ENCODE data around the gene TIMP1.
"Not testable (repeated sequence)": the region's sequence is repeated elsewhere in the genome, so short reads cannot be mapped to it uniquely, and the experiment has no call there.

Gene TIMP1

DNA sequence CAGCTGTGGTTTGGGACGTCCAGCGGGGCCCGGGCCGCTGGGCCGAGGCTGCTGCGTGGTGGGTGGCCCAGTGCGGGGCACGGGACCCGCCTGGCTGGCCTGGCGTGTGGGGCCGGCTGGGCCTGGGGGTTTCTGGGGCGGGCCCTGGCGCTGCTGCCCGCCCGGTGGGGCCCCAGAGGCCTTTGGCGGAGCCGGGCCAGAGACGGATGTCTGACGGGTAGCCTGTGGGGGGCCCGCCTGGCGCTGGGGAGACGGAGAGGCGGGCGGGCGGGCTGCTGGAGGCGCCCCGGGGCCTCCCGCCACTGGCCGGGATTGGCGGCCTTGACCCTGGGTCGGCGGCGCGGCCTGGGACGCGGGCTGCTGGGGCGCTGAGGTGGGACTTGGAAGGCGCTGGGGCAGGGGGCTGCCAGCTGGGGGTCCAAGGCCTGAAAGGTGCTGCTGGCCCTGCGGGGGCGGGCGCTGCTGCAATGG is 8.1 kb upstream of the TIMP1 start:
- DNase-seq = no peak

DNA sequence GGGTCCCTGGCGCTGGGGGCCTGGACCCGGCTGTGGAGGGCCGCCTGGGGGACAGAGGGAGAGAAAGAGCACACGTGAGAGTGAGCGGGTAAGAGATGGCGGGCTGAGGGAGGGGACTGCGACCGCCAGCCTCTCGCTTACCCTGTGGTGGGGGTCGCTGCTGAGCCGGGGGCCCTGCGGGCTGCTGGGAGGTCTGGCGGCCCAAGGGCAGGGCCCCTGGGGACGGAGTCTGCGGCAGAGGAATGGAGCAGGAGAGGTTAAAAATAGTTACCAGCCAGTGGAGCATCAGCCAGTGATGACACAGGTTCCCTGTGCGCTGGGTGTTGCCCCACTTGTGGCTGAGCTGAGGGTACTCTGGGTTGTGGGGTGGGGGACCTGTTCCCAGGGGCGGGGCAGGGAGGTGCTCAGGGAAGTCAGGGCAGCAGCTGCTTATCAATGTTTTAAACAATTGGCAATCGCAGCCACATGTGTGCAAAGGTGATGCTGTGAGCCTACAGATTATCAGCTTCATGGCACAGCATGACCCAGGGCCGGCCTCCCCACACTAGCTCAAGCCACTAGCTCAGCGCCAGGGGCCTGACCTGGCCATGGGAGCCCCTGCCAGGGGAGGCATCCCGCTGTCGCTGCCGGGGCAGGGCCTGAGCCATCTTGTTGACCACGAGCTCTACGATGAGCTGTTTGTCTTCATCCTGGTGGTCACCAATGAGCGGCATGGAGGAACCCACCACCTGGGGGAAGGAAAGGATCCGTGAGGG is 7.5 kb upstream of the TIMP1 start:
- DNase-seq = no peak

- DNase-seq = no peak
These were observed 6.0 kb upstream of the TIMP1 start for GRCh38 chrX:47576021-47576898.

DNA sequence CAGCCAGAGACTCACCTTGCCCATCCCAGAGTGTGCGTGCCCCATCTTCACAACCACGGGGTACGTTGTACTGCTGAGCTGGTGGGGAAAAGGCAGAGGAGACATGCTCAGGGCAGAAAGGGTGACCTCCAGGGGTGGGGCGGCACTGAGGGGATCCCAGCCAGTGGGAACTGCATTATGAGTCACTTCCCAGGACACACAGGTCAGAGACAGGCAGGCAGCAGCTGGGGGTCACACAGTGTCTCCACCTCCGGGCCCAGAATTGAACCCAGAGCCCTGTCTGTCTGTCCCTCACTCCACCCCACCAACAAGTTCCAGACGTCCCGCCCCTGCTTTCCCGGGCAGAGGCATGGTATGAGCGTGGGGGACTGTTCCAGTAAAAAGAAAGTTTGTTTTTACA is 4.8 kb upstream of the TIMP1 start:
- no peak for DNase-seq

DNA sequence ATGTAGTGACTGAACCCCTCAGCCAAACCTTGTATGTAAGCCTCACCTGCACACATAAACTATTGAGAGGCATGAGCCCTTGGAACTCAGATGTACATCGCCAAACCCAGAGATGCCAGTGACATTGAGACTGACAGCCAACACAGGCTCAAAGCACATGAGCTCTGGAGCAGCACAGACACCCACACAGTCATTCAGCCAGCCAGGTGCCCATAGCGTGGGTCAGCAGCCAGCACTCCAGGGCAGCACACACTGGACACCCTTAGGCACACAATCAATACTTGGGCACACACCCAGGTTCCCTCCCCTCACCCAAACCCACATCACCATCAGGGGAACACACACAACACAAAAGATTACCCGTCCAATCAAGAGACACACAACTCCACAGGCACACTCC is 4.3 kb upstream of the TIMP1 start:
- no peak for DNase-seq

DNA sequence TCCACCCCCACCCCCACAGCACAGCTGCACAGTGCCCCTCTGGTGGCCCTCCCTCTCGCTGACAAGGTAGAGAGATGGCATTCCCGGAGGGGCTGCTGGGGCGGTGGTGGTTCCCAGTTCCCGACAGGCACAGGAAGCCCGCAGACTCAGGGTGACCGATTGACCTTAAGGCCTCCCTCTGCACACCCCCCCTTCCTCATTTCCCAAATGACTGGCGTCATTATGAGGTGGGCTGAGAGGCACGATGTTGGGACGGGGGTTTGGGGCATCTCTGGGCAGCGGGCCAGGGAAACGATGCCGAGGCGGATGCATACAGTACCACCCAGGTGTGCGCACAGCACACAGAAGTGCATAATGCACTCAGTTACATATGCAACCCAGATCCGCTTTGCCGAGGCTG is 3.5 kb upstream of the TIMP1 start:
- no peak for DNase-seq

GRCh38 chrX:47579537-47579936 is 2.7 kb upstream of the TIMP1 start:
- no peak for DNase-seq

DNA sequence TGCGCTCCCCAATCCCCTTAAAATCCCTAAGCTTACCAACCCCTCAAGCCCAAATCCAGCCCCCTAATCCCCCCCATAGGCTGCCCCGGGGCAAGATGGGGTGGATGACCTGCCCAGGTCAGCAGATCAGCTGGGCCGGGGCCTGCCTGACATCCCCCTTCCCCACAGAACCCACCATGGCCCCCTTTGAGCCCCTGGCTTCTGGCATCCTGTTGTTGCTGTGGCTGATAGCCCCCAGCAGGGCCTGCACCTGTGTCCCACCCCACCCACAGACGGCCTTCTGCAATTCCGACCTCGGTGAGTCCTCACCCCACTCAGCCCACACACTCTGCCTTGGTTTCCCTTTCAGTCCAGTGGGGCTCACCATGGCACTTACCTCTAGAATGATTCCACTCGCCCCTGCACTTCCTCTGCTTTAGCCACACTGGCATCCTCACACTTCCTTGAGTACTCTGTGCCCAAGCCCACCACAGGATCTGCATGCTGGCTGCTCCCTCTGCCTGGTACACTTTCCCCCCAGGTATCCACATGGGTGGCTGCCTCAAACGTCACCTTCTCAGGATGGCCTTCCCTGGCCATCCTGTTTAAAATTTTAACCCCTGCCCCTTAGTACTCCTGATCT is 1.1 kb downstream of the TIMP1 start:
- DNase-seq = no peak

GRCh38 chrX:47584714-47585113 is 2.5 kb downstream of the TIMP1 start:
- DNase-seq = no peak

GRCh38 chrX:47585273-47585672 is 3.0 kb downstream of the TIMP1 start:
- DNase-seq = no peak

- no peak for DNase-seq
These were observed 4.0 kb downstream of the TIMP1 start for GRCh38 chrX:47586043-47586787.

DNA sequence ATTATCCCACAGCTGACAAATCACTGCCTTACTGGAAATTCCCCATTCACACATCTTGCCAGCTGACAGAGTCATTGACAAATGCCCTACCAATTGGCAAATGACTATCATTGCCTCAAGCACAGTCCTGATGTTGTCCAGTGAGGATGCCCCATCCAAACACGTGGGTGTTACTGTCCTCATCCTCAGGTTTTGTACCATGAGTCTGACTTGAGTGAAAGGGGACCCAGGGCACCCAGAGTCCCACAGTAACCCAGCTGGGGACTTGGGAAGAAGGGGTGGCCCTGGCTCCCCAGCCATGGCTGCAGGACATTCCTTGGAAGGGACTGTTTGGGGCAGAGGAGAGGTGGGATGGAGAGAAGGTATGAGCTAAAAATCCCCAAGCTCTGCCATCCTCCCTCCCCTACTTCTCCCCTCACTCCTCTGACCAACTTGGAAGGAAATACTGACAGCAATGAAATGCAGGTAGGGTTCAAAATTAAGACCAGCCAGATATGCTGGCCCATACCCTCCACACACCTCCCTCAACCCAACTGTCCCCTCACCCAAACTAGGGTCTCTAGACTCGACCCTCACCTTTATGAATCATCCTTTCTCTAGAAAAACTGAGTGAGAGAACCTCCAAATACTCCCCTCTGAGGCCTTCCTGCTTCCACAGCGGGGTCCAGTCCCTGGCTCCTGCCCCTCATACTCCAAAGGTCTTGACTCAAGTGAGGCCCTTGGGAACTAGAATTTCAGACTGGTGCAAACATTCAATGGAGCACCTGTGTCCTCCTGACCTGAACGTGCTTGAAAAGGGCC is 5.1 kb downstream of the TIMP1 start:
- no peak for DNase-seq

- DNase-seq = no peak
These were observed 5.9 kb downstream of the TIMP1 start for GRCh38 chrX:47587906-47588735.

DNA sequence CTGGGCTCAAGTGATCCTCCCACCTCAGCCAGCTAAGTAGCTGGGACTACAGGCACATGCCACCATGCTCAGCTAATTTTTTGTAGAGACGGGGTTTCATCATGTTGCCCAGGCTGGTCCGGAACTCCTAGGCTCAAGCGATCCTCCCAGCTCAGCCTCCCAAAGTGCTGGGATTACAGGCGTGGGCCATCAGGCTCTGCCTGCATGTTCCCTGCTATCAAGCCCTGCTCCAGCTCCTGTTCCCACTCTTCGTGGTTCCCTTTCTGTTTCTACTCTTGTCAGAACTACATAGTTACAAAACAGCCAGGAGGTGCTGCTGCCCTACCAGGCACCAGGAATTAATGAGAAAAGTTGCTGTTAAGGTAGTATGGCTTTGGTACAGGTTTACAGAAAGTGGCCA is 8.7 kb downstream of the TIMP1 start:
- DNase-seq = no peak

- no peak for DNase-seq
These were observed 11.3 kb downstream of the TIMP1 start for GRCh38 chrX:47593522-47593921.

- no peak for DNase-seq
These were observed 13.5 kb downstream of the TIMP1 start for GRCh38 chrX:47595716-47596251.

- no peak for DNase-seq
These were observed 14.0 kb downstream of the TIMP1 start for GRCh38 chrX:47596256-47596655.

DNA sequence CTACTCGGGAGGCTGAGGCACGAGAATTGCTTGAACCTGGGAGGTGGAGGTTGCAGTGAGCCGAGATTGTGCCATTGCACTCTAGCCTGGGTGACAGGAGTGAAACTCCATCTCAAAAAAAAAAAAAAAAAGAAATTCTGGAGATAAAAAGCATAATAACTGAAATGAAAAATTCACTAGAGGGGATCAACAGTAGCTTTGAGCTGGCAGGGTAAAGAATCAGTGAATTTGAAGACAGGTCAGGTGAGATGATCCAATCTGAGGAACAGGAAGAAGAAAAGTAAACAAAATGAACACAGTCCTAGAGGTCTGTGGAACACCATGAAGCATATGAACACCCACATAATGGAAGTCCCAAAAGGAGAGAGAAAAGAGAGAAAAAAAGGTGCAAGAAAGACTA is 15.0 kb downstream of the TIMP1 start:
- no peak for DNase-seq

DNA sequence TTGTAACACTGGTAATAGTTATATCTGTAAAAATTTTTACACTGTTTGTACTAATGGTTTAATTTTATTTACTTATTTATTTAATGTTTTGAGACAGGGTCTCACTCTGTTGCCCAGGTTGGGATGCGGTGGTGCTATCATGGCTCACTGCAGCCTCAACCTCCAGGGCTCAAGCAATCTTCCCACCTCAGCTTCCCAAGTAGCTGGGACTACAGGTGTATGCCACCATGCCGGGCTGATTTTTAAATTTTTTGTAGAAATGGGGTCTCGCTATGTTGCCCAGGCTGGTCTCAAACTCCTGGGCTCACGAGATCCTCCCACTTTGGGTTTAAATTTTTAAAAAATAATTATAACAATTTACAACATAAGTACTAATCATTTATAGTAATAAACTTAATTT is 20.9 kb downstream of the TIMP1 start:
- not testable (repeated sequence) for DNase-seq

- DNase-seq = no peak
These were observed 22.8 kb downstream of the TIMP1 start for GRCh38 chrX:47605024-47605423.

DNA sequence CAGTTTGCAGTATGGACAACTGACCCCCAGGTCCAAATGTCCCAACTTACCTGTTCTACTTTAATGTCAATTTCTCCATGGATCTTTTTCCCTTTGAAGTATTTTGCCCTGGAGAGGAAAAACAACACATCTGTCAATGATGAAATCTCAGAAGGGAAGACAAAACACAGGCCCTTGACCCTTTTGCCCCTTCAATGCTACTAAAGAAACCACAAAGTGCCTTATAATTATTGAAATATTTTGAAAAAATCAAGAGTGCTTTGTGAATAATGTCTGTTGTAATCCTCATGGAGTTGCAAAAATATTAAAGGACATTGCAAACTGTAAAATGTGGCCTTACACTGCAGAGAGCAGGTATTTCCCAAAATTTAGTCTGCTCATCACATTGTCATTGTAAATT is 24.9 kb downstream of the TIMP1 start:
- DNase-seq = no peak
